PC-3 (cell line): ENCODE results near the gene ACSL6. TPM values are rescaled to one million over a fixed set of nuclear protein-coding genes. Genes with fewer than 3 reads are reported as not detected.

Experiments used
- ATAC-seq: fragments of 200-7000 bp; cut with Tn5 transposase; 2 replicates; pipeline ENCODE4 v1.9.1; 2020; ENCODE audit warnings: mild to moderate bottlenecking, moderate library complexity
- Bru-seq: library from RNA; stranded (reverse); fragments of 400-500 nt; gene quantifications from one replicate; lab custom pipeline; 2021; lab: Mats Ljungman, UMichigan
- BruChase-seq, 2 experiments: library from RNA; stranded (reverse); fragments of 400-500 nt; gene quantifications; one replicate each; lab custom pipeline; 2021; lab: Mats Ljungman, UMichigan
- BruUV-seq: library from RNA; stranded (reverse); fragments of 400-500 nt; replicated peaks from 2 replicates; lab custom pipeline; 2021; lab: Mats Ljungman, UMichigan
- CTCF ChIA-PET: fragments of 300-600 bp; sonication (Branson Sonifier 250); formaldehyde crosslinking; loops from one replicate; lab custom pipeline; 2022; ENCODE audit warnings: antibody characterized with exemption; lab: Charles Lee
- POLR2A ChIA-PET: fragments of 300-600 bp; sonication (Branson Sonifier 250); formaldehyde crosslinking; loops from one replicate; lab custom pipeline; 2022; ENCODE audit warnings: antibody characterized with exemption; ENCODE audit not compliant: unreplicated experiment; lab: Charles Lee
- DNase-seq: peaks from one replicate; pipeline ENCODE4 v3.0.0-alpha.2; 2015
- H2AFZ ChIP-seq: fragments of 300-600 bp; sonication (generic); 2 replicates; pipeline ENCODE4 v1.6.0; 2016; ENCODE audit warnings: antibody characterized with exemption, low read length
- H3F3A ChIP-seq: fragments of 300-600 bp; sonication (generic); one replicate; pipeline ENCODE4 v1.6.0; 2017; ENCODE audit warnings: antibody characterized with exemption, low read length, control low read depth, mild to moderate bottlenecking; ENCODE audit not compliant: unreplicated experiment
- H3K27ac ChIP-seq: fragments of 300-600 bp; sonication (generic); 2 replicates; pipeline ENCODE4 v1.5.1; 2016; ENCODE audit warnings: mild to moderate bottlenecking, low read length
- H3K27me3 ChIP-seq: fragments of 300-600 bp; sonication (generic); 2 replicates; pipeline ENCODE4 v1.6.1; 2016; ENCODE audit warnings: low read length, mixed read lengths
- H3K36me3 ChIP-seq: fragments of 300-600 bp; sonication (generic); 2 replicates; pipeline ENCODE4 v1.6.1; 2016; ENCODE audit warnings: low read depth, mixed run types, low read length, mixed read lengths
- H3K4me1 ChIP-seq: fragments of 300-600 bp; sonication (generic); 2 replicates; pipeline ENCODE4 v1.5.1; 2016; ENCODE audit warnings: low read length; ENCODE audit not compliant: insufficient read depth
- H3K4me2 ChIP-seq: fragments of 300-600 bp; sonication (generic); 2 replicates; pipeline ENCODE4 v1.6.0; 2016; ENCODE audit warnings: low read length
- H3K4me3 ChIP-seq: fragments of 300-600 bp; sonication (generic); 2 replicates; pipeline ENCODE4 v1.5.1; 2016; ENCODE audit warnings: mild to moderate bottlenecking, low read length, mixed read lengths
- H3K79me2 ChIP-seq: fragments of 300-600 bp; sonication (generic); 2 replicates; pipeline ENCODE4 v1.6.1; 2017; ENCODE audit warnings: low read length, mixed read lengths
- H3K9ac ChIP-seq: fragments of 300-600 bp; sonication (generic); 2 replicates; pipeline ENCODE4 v1.6.0; 2016; ENCODE audit warnings: mild to moderate bottlenecking, low read length
- H3K9me2 ChIP-seq: fragments of 300-600 bp; sonication (generic); replicated peaks from 2 replicates; pipeline ENCODE4 v1.6.1; 2016; ENCODE audit warnings: mixed run types, low read length, mixed read lengths
- H3K9me3 ChIP-seq: fragments of 300-600 bp; sonication (generic); 2 replicates; pipeline ENCODE4 v1.6.1; 2016; ENCODE audit warnings: low read length, mixed read lengths
- H4K20me1 ChIP-seq: fragments of 300-600 bp; sonication (generic); 2 replicates; pipeline ENCODE4 v1.6.1; 2016; ENCODE audit warnings: low read length, mixed read lengths
- CTCF ChIP-seq: fragments of 300-600 bp; sonication (generic); conservative IDR thresholded peaks from 2 replicates; pipeline ENCODE4 v1.5.1; 2017; ENCODE audit warnings: antibody characterized with exemption, low read depth, mild to moderate bottlenecking, low read length
- EZH2 ChIP-seq: fragments of 300-600 bp; sonication (generic); IDR thresholded peaks from one replicate; pipeline ENCODE4 v1.6.1; 2017; ENCODE audit warnings: antibody characterized with exemption, mild to moderate bottlenecking, low read length; ENCODE audit not compliant: unreplicated experiment
- EZH2phosphoT487 ChIP-seq: fragments of 300-600 bp; sonication (generic); IDR thresholded peaks from 2 replicates; pipeline ENCODE4 v1.6.1; 2018; ENCODE audit warnings: mild to moderate bottlenecking, antibody characterized with exemption, low read length, borderline replicate concordance
- intact Hi-C: fragments of 100-400 bp; cut with micrococcal nuclease; formaldehyde crosslinking; loops from 2 replicates; pipeline ENCODE4 v1.9.0; 2023
- long read RNA-seq: library from polyadenylated mRNA; unstranded; transcript quantifications from one replicate; pipeline ENCODE4 v2.0.0, GENCODE V29; 2021; ENCODE audit not compliant: unreplicated experiment
- total RNA-seq: library from RNA; depleted of rRNA; stranded (reverse); fragments of >200 nt; gene quantifications from 2 replicates; pipeline ENCODE4 v1.2.3, GENCODE V29; 2014; rRNA removed

The ACSL6 gene
- total RNA-seq: 0.15 and 0.35 TPM in 2 replicates
- percentile 4 among the genes with signal in this experiment for Bru-seq, nascent RNA
- percentile 7 among the genes with signal in this experiment for BruChase-seq, experiment 1, labeled RNA remaining after a 6-hour chase
- BruChase-seq, experiment 2, labeled RNA remaining after a 2-hour chase: percentile 8 among the genes with signal in this experiment
- long read RNA-seq: 0 reads

- peak within 1 kb of the TSS; percentile 87 for H3K4me2 ChIP-seq
- no peaks in the 10 kb centered on the region for H3K27me3 ChIP-seq
- ChIA-PET POLR2A (no interaction called here), CTCF (no interaction called here)
- H3K79me2 ChIP-seq: no peaks in the 10 kb centered on the region
- peak within 1 kb of the TSS; percentile 72 for H2AFZ ChIP-seq
- H3F3A ChIP-seq: no peaks in the 10 kb centered on the region
- H3K9me3 ChIP-seq: no peaks in the 10 kb centered on the region
- no peak for TF ChIP-seq EZH2phosphoT487
- no peak for TF ChIP-seq EZH2
- TF ChIP-seq CTCF: no peak
- DNase-seq: no peak
- H3K9ac ChIP-seq: no peak within 1 kb of the TSS
- no TSS peak for BruUV-seq
- intact Hi-C loops: loop anchor here (10.0 kb wide), 1 partner anchor 453 kb away; no protein-coding TSS in a partner anchor
- H3K9me2 ChIP-seq: no peaks in the 10 kb centered on the region
- peak within 1 kb of the TSS; percentile 65 for H3K4me3 ChIP-seq
- H3K27ac ChIP-seq: no peak within 1 kb of the TSS
- H4K20me1 ChIP-seq: no peaks in the 10 kb centered on the region
- no peaks in the 10 kb centered on the region for H3K4me1 ChIP-seq
- peak; percentile 21 for ATAC-seq
- no peaks in the 10 kb centered on the region for H3K36me3 ChIP-seq
Observed at GRCh38 chr5:132011622-132012343, at the start of gene ACSL6. Gene ACSL6, minus strand, starts transcription at chr5:132011658. Its CDS starts 105 bp downstream, at chr5:132011553.

GRCh38 chr5:132060501-132061161, 49.2 kb upstream of the ACSL6 start, which contains the start of gene IL3:
Gene IL3, plus strand, starts transcription at chr5:132060655. Its CDS starts 52 bp downstream, at chr5:132060707.
- no peak for ATAC-seq
- H2AFZ ChIP-seq: no peak within 1 kb of the TSS
- no peaks in the 10 kb centered on the region for H3K79me2 ChIP-seq
- H3F3A ChIP-seq: no peaks in the 10 kb centered on the region
- no peaks in the 10 kb centered on the region for H4K20me1 ChIP-seq
- no TSS peak for BruUV-seq
- H3K4me1 ChIP-seq: peaks cover 6% of the 10 kb centered on the region
- no peak within 1 kb of the TSS for H3K4me2 ChIP-seq
- DNase-seq: no peak
- TF ChIP-seq EZH2 (no peak), EZH2phosphoT487 (no peak)
- H3K9ac ChIP-seq: no peak within 1 kb of the TSS
- intact Hi-C loops: loop anchor here (5.0 kb wide), 1 partner anchor 638 kb away; no protein-coding TSS in a partner anchor
- ChIA-PET POLR2A (no interaction called here), CTCF (interaction anchor here (0.8 kb wide), 1 partner anchor 34 kb away, joined by 7 read pairs; no protein-coding TSS in a partner anchor)
- no peaks in the 10 kb centered on the region for H3K36me3 ChIP-seq
- H3K9me2 ChIP-seq: no peaks in the 10 kb centered on the region
- no peak within 1 kb of the TSS for H3K4me3 ChIP-seq
- H3K27me3 ChIP-seq: no peaks in the 10 kb centered on the region
- no peak within 1 kb of the TSS for H3K27ac ChIP-seq
- no peaks in the 10 kb centered on the region for H3K9me3 ChIP-seq

- Histone ChIP-seq H3K79me2 (no peaks in the 10 kb centered on the region), H4K20me1 (no peaks in the 10 kb centered on the region), H3K27ac (no peak overlapping the region), H3K27me3 (no peaks in the 10 kb centered on the region), H2AFZ (no peak overlapping the region), H3K4me2 (no peak overlapping the region), H3K4me3 (no peak overlapping the region), H3K4me1 (peaks cover 1% of the 10 kb centered on the region), H3K9ac (no peak overlapping the region), H3K9me2 (no peaks in the 10 kb centered on the region), H3K36me3 (no peaks in the 10 kb centered on the region), H3F3A (no peaks in the 10 kb centered on the region), H3K9me3 (no peaks in the 10 kb centered on the region)
- DNase-seq (no peak), ATAC-seq (no peak)
- intact Hi-C loops: loop anchor here (5.0 kb wide), 1 partner anchor 638 kb away; no protein-coding TSS in a partner anchor
- CTCF ChIA-PET: no interaction called here
- POLR2A ChIA-PET: no interaction called here
- BruUV-seq: no TSS peak
- no peak for TF ChIP-seq EZH2
- no peak for TF ChIP-seq EZH2phosphoT487
- TF ChIP-seq CTCF: no peak
Observed at GRCh38 chr5:132059696-132060500, 48.4 kb upstream of the ACSL6 start.
